Nephron progenitor cell (in vitro differentiated cells): Measurements from ENCODE around the gene SCRT2.

ENCODE experiments used
- DNase-seq: peaks from one replicate; pipeline ENCODE4 v3.0.0; 2021
- H3K27ac Mint-ChIP-seq: 2 replicates; pipeline ENCODE4 v1.8.0; 2021; ENCODE audit warnings: mild to moderate bottlenecking, moderate library complexity, mixed read lengths
- H3K27me3 Mint-ChIP-seq: 2 replicates; pipeline ENCODE4 v1.8.0; 2021; ENCODE audit warnings: mild to moderate bottlenecking, low read depth, mixed read lengths; ENCODE audit not compliant: poor library complexity
- H3K36me3 Mint-ChIP-seq: 2 replicates; pipeline ENCODE4 v1.8.0; 2021; ENCODE audit warnings: low read depth, mixed read lengths
- H3K4me1 Mint-ChIP-seq: 2 replicates; pipeline ENCODE4 v1.8.0; 2021; ENCODE audit warnings: mixed read lengths
- H3K4me3 Mint-ChIP-seq: 2 replicates; pipeline ENCODE4 v1.8.0; 2021; ENCODE audit warnings: mild to moderate bottlenecking, moderate library complexity, mixed read lengths
- H3K9me3 Mint-ChIP-seq: 2 replicates; pipeline ENCODE4 v1.8.0; 2021; ENCODE audit warnings: mild to moderate bottlenecking, moderate library complexity, mixed read lengths
- CTCF ChIP-seq: fragments of 200-600 bp; sonication (generic); IDR thresholded peaks from 2 replicates; pipeline ENCODE4 v1.5.0; 2021; ENCODE audit warnings: antibody characterized with exemption

The SCRT2 gene

GRCh38 chr20:634148-634925, 41.3 kb downstream of the SCRT2 start:
- Mint-ChIP-seq H3K27me3 (peaks cover 5% of the 10 kb centered on the region), H3K4me3 (no peak overlapping the region), H3K27ac (peak overlapping the region; percentile 34), H3K9me3 (no peaks in the 10 kb centered on the region), H3K4me1 (peaks cover 48% of the 10 kb centered on the region), H3K36me3 (no peaks in the 10 kb centered on the region)
- TF ChIP-seq CTCF, result no peak
- no peak for DNase-seq

- H3K36me3 Mint-ChIP-seq, result no peaks in the 10 kb centered on the region
- DNase-seq, result no peak
Observed at GRCh38 chr20:631101-631500, 44.5 kb downstream of the SCRT2 start.

GRCh38 chr20:626579-626978, 49.0 kb downstream of the SCRT2 start:
- Mint-ChIP-seq H3K4me1 (peaks cover 27% of the 10 kb centered on the region), H3K27me3 (peaks cover 15% of the 10 kb centered on the region), H3K9me3 (no peaks in the 10 kb centered on the region), H3K36me3 (no peaks in the 10 kb centered on the region), H3K4me3 (no peak overlapping the region), H3K27ac (no peak overlapping the region)
- TF ChIP-seq CTCF, result no peak
- no peak for DNase-seq

More at GRCh38 chr20:631101-631500, 44.5 kb downstream of the SCRT2 start:
- TF ChIP-seq CTCF, result no peak
- no peak overlapping the region for H3K27ac Mint-ChIP-seq
- H3K9me3 Mint-ChIP-seq, result no peaks in the 10 kb centered on the region
- peaks cover 43% of the 10 kb centered on the region for H3K4me1 Mint-ChIP-seq
- H3K27me3 Mint-ChIP-seq, result peaks cover 11% of the 10 kb centered on the region
- H3K4me3 Mint-ChIP-seq, result no peak overlapping the region

- Mint-ChIP-seq H3K4me1 (peaks cover 33% of the 10 kb centered on the region), H3K27me3 (peaks cover 16% of the 10 kb centered on the region), H3K4me3 (no peak overlapping the region), H3K36me3 (no peaks in the 10 kb centered on the region), H3K9me3 (no peaks in the 10 kb centered on the region), H3K27ac (no peak overlapping the region)
- no peak for DNase-seq
- TF ChIP-seq CTCF, result no peak
Observed at GRCh38 chr20:625360-625932, 50.2 kb downstream of the SCRT2 start.

- Mint-ChIP-seq H3K27me3 (peaks cover 16% of the 10 kb centered on the region), H3K4me3 (no peak overlapping the region), H3K4me1 (peaks cover 43% of the 10 kb centered on the region), H3K9me3 (peaks cover 9% of the 10 kb centered on the region), H3K36me3 (peaks cover 4% of the 10 kb centered on the region), H3K27ac (no peak overlapping the region)
- DNase-seq, result no peak
- no peak for TF ChIP-seq CTCF
Observed at GRCh38 chr20:623704-624103, 51.9 kb downstream of the SCRT2 start.

GRCh38 chr20:623021-623420, 52.6 kb downstream of the SCRT2 start:
- Mint-ChIP-seq H3K4me3 (peak overlapping the region; percentile 14), H3K4me1 (peaks cover 43% of the 10 kb centered on the region), H3K27me3 (peaks cover 11% of the 10 kb centered on the region), H3K9me3 (peaks cover 16% of the 10 kb centered on the region), H3K27ac (no peak overlapping the region), H3K36me3 (peaks cover 8% of the 10 kb centered on the region)
- no peak for DNase-seq
- no peak for TF ChIP-seq CTCF
